SK-N-SH (cell line): ENCODE results near the gene DNAJB11. TPM values are rescaled to one million over a fixed set of nuclear protein-coding genes. Genes with fewer than 3 reads are reported as not detected.

ENCODE experiments used
- CTCF ChIA-PET: fragments of 300-600, 350-600 bp; formaldehyde crosslinking; extraction: SDS; loops from one replicate; lab custom pipeline; 2021; lab: Yijun Ruan, JAX
- POLR2A ChIA-PET: fragments of 350-600 bp; sonication (Branson Sonifier 250); formaldehyde crosslinking; extraction: SDS; loops from one replicate; lab custom pipeline; 2020; ENCODE audit warnings: antibody characterized with exemption, inconsistent platforms; lab: Yijun Ruan, JAX
- DNase-seq: peaks from one replicate; pipeline ENCODE4 v3.0.0; 2012
- H2AFZ ChIP-seq: fragments of 200-600 bp; sonication (generic); 2 replicates; pipeline ENCODE4 v1.8.1; 2016; ENCODE audit warnings: antibody characterized with exemption, mild to moderate bottlenecking, low read depth
- H3F3A ChIP-seq: fragments of 200-600 bp; sonication (generic); replicated peaks from 2 replicates; pipeline ENCODE3; 2016; ENCODE audit warnings: antibody characterized with exemption, mild to moderate bottlenecking; ENCODE audit not compliant: insufficient read depth
- H3K27ac ChIP-seq, 2 experiments: fragments of 200-500 bp in 1 of 2; fragments of 200-600 bp in 1 of 2; sonication (Bioruptor generic) in 1 of 2; sonication (generic), shearing (Covaris generic) in 1 of 2; 2 replicates each; pipeline versions ENCODE4 v1.5.1 to v1.6.1; 2014 to 2016; ENCODE audit warnings: low read depth in 2 of 2, inconsistent platforms in 1 of 2, low read length in 1 of 2, mild to moderate bottlenecking in 1 of 2, mixed read lengths in 1 of 2
- H3K27me3 ChIP-seq: fragments of 200-600 bp; sonication (generic), shearing (Covaris generic); 2 replicates; pipeline ENCODE4 v1.6.1; 2016; ENCODE audit warnings: mixed run types; ENCODE audit not compliant: insufficient read depth
- H3K36me3 ChIP-seq, 2 experiments: fragments of 200-500 bp in 1 of 2; fragments of 200-600 bp in 1 of 2; sonication (Bioruptor generic) in 1 of 2; sonication (generic) in 1 of 2; replicated peaks in 1 of 2; 2 replicates each; pipeline versions ENCODE3 to v1.5.1; 2014 to 2016; ENCODE audit warnings: low read length in 1 of 2, mild to moderate bottlenecking in 1 of 2; ENCODE audit not compliant: insufficient read depth in 2 of 2, control insufficient read depth in 1 of 2
- H3K4me1 ChIP-seq, 2 experiments: fragments of 200-500 bp in 1 of 2; fragments of 200-600 bp in 1 of 2; sonication (Bioruptor generic) in 1 of 2; sonication (generic), shearing (Covaris generic) in 1 of 2; 2 replicates each; pipeline versions ENCODE4 v1.5.1 to v1.6.1; 2014 to 2016; ENCODE audit warnings: low read depth in 1 of 2, low read length in 1 of 2, mixed run types in 1 of 2; ENCODE audit not compliant: insufficient read depth in 2 of 2, control insufficient read depth in 1 of 2
- H3K4me2 ChIP-seq: fragments of 200-600 bp; sonication (generic), shearing (Covaris generic); 2 replicates; pipeline ENCODE4 v1.6.1; 2017; ENCODE audit warnings: mixed run types
- H3K4me3 ChIP-seq, 2 experiments: fragments of 200-500 bp in 1 of 2; fragments of 200-600 bp in 1 of 2; sonication (Bioruptor generic) in 1 of 2; sonication (generic), shearing (Covaris generic) in 1 of 2; 2 replicates each; pipeline versions ENCODE4 v1.5.1 to v1.8.1; 2014 to 2016; ENCODE audit warnings: low read depth in 2 of 2, inconsistent platforms in 1 of 2, low read length in 1 of 2, mild to moderate bottlenecking in 1 of 2, mixed read lengths in 1 of 2, moderate library complexity in 1 of 2
- H3K79me2 ChIP-seq: fragments of 200-600 bp; sonication (generic); 2 replicates; pipeline ENCODE4 v1.8.1; 2017; ENCODE audit warnings: mild to moderate bottlenecking; ENCODE audit not compliant: insufficient read depth
- H3K9ac ChIP-seq: fragments of 200-600 bp; sonication (generic); 2 replicates; pipeline ENCODE4 v1.6.1; 2017; ENCODE audit warnings: mixed run types
- H3K9me2 ChIP-seq: fragments of 200-600 bp; sonication (generic); 2 replicates; pipeline ENCODE4 v1.6.1; 2017; ENCODE audit warnings: mixed run types
- H3K9me3 ChIP-seq: fragments of 200-600 bp; sonication (generic); 2 replicates; pipeline ENCODE4 v1.6.1; 2017; ENCODE audit warnings: mixed run types, mild to moderate bottlenecking, moderate library complexity
- H4K20me1 ChIP-seq: fragments of 200-600 bp; sonication (generic); 2 replicates; pipeline ENCODE4 v1.6.1; 2017; ENCODE audit warnings: mild to moderate bottlenecking, mixed run types; ENCODE audit not compliant: insufficient read depth
- CTCF ChIP-seq: fragments of 200-600 bp; sonication (generic); IDR thresholded peaks from 2 replicates; pipeline ENCODE4 v1.6.1; 2017; ENCODE audit warnings: antibody characterized with exemption, mild to moderate bottlenecking, moderate library complexity
- ELF1 ChIP-seq: IDR thresholded peaks from 2 replicates; pipeline ENCODE4 v1.4.0; 2012
- EP300 ChIP-seq, 2 experiments: IDR thresholded peaks; 2 replicates each; pipeline versions ENCODE4 v1.4.0 to v1.6.1; 2012; ENCODE audit warnings: borderline replicate concordance in 1 of 2, low read depth in 1 of 2, low read length in 1 of 2
- FOXM1 ChIP-seq: IDR thresholded peaks from 2 replicates; pipeline ENCODE4 v1.4.0; 2012; ENCODE audit warnings: low read depth, mild to moderate bottlenecking
- GATA2 ChIP-seq: sonication (generic); formaldehyde crosslinking; IDR thresholded peaks from 2 replicates; pipeline ENCODE4 v1.5.0; 2020; ENCODE audit warnings: mild to moderate bottlenecking, missing genetic modification reagents
- IRF3 ChIP-seq: fragments of 150-350 bp; IDR thresholded peaks from 2 replicates; pipeline ENCODE4 v1.6.1; 2016; ENCODE audit warnings: mild to moderate bottlenecking, low read depth, low read length
- MXI1 ChIP-seq: IDR thresholded peaks from 2 replicates; pipeline ENCODE4 v1.6.1; 2012; ENCODE audit warnings: mild to moderate bottlenecking, low read depth, low read length, improper control_type of control experiment
- PBX3 ChIP-seq: IDR thresholded peaks from 2 replicates; pipeline ENCODE4; 2012
- RAD21 ChIP-seq: IDR thresholded peaks from 2 replicates; pipeline ENCODE4 v1.6.1; 2012; ENCODE audit warnings: mild to moderate bottlenecking, low read length
- SMC3 ChIP-seq: IDR thresholded peaks from 2 replicates; pipeline ENCODE4 v1.6.1; 2012; ENCODE audit warnings: low read depth, low read length, improper control_type of control experiment
- TEAD4 ChIP-seq: IDR thresholded peaks from 2 replicates; pipeline ENCODE4 v1.4.0; 2012; ENCODE audit warnings: mild to moderate bottlenecking, borderline replicate concordance; ENCODE audit not compliant: insufficient read depth
- ZBTB33 ChIP-seq: IDR thresholded peaks from 2 replicates; pipeline ENCODE4 v1.4.0; 2012; ENCODE audit warnings: low read depth, borderline replicate concordance
- polyA plus RNA-seq, 3 experiments: library from polyadenylated mRNA; depleted of rRNA; stranded (reverse); fragments of >200 nt; gene quantifications; 2 replicates each; pipeline ENCODE4 v1.2.3, GENCODE V29; 2012

DNAJB11 gene
- polyA plus RNA-seq, 1 of the 3 experiments (the other 2 are of a cell fraction) = 33.3 TPM

GRCh38 chr3:186534113-186534669, 36.3 kb upstream of the DNAJB11 start (continued):
- TF ChIP-seq ZBTB33 (no peak), MXI1 (no peak), CTCF (no peak), SMC3 (no peak), ELF1 (no peak), GATA2 (CRISPR knock-in tag) (no peak), FOXM1 (no peak)

GRCh38 chr3:186536883-186537844, 33.4 kb upstream of the DNAJB11 start:
- TF ChIP-seq IRF3 = no peak
- 0 out of 4 replicates have a peak, but pooled peaks of 1 of the 2 experiments have one; percentile 17 for TF ChIP-seq EP300 (IDR thresholded peaks at IDR 0.05; ENCODE audit: borderline replicate concordance in 1 of 2, low read depth in 1 of 2, low read length in 1 of 2)
- TF ChIP-seq PBX3 = 0 out of 2 replicates have a peak, but pooled peaks have one; percentile 20
- TF ChIP-seq TEAD4 = no peak
- 0 out of 2 replicates have a peak, but pooled peaks have one; percentile 5 for TF ChIP-seq GATA2 (CRISPR knock-in tag)
- TF ChIP-seq RAD21 = no peak
- DNase-seq = no peak
- ChIA-PET POLR2A (no interaction called here), CTCF (interaction anchor here (0.9 to 14.3 kb wide), 6 partner anchors 8 to 559 kb away, joined by 3 to 242 read pairs (median 5); no protein-coding TSS in a partner anchor)
- Histone ChIP-seq H4K20me1 (no peaks in the 10 kb centered on the region), H3K9ac (no peak overlapping the region), H3K4me2 (no peak overlapping the region), H3K79me2 (no peaks in the 10 kb centered on the region), H3K4me1 (peaks cover 19% of the 10 kb centered on the region in 2 experiments), H3K27me3 (no peaks in the 10 kb centered on the region), H3K4me3 (no peak overlapping the region), H2AFZ (no peak overlapping the region), H3K36me3 (no peaks in the 10 kb centered on the region), H3F3A (peaks cover 21% of the 10 kb centered on the region), H3K9me3 (no peaks in the 10 kb centered on the region), H3K27ac (peak overlapping the region; percentile 8 to 90; a peak in 2 of 4 replicates), H3K9me2 (no peaks in the 10 kb centered on the region)
